HEK293 (cell line): Measurements from ENCODE around the gene ABLIM2.

Experiments
- CTCF ChIA-PET: fragments of 350-600 bp; formaldehyde crosslinking; extraction: SDS; loops from one replicate; lab custom pipeline; 2021; ENCODE audit warnings: antibody characterized with exemption; lab: Yijun Ruan, JAX
- POLR2A ChIA-PET: fragments of 300-600 bp; formaldehyde crosslinking; extraction: SDS; loops from one replicate; lab custom pipeline; 2020; ENCODE audit warnings: antibody characterized with exemption, inconsistent platforms; lab: Yijun Ruan, JAX
- H3K27ac ChIP-seq: fragments of 200-500 bp; sonication (Bioruptor generic); 2 replicates; pipeline ENCODE4 v1.5.1; 2014; ENCODE audit warnings: low read depth, low read length, control low read depth, inconsistent platforms; ENCODE audit errors: extremely low read depth
- H3K36me3 ChIP-seq, 2 experiments: fragments of 200-500 bp in 1 of 2; sonication (Bioruptor generic) in 1 of 2; 1 replicate in 1 of 2; 2 replicates in 1 of 2; pipeline ENCODE4 v1.5.1; 2014 to 2017; ENCODE audit warnings: inconsistent platforms in 2 of 2, low read length in 2 of 2; ENCODE audit not compliant: control insufficient read depth in 2 of 2, insufficient read depth in 1 of 2
- H3K4me1 ChIP-seq: fragments of 200-500 bp; sonication (Bioruptor generic); 2 replicates; pipeline ENCODE4 v1.5.1; 2014; ENCODE audit warnings: mild to moderate bottlenecking, low read length, inconsistent platforms; ENCODE audit not compliant: control insufficient read depth, insufficient read depth
- H3K4me3 ChIP-seq: 2 replicates; pipeline ENCODE4 v1.5.1; 2011; ENCODE audit warnings: low read depth, mild to moderate bottlenecking, control low read depth, low read length, moderate library complexity
- H3K9me3 ChIP-seq: fragments of 200-500 bp; sonication (Bioruptor generic); 2 replicates; pipeline ENCODE4 v1.5.1; 2014; ENCODE audit warnings: low read depth, low read length, inconsistent platforms; ENCODE audit not compliant: control insufficient read depth, insufficient read depth
- BCL11B ChIP-seq: fragments of 450-650 bp; formaldehyde crosslinking; IDR thresholded peaks from 2 replicates; pipeline ENCODE4 v1.5.1; 2016; ENCODE audit warnings: low read depth, missing biosample characterization, missing genetic modification characterization
- GLIS2 ChIP-seq: fragments of 450-650 bp; formaldehyde crosslinking; IDR thresholded peaks from 2 replicates; pipeline ENCODE4 v1.5.1; 2016; ENCODE audit warnings: missing biosample characterization, missing genetic modification characterization
- IKZF3 ChIP-seq: fragments of 450-650 bp; IDR thresholded peaks from 2 replicates; pipeline ENCODE4 v1.5.0; 2018; ENCODE audit warnings: missing biosample characterization, mild to moderate bottlenecking, missing genetic modification characterization, moderate library complexity
- KLF16 ChIP-seq: fragments of 450-650 bp; formaldehyde crosslinking; IDR thresholded peaks from 2 replicates; pipeline ENCODE4 v1.5.1; 2017; ENCODE audit warnings: missing biosample characterization, missing genetic modification characterization
- MZF1 ChIP-seq: fragments of 450-650 bp; formaldehyde crosslinking; IDR thresholded peaks from 2 replicates; pipeline ENCODE4 v1.5.1; 2017; ENCODE audit warnings: missing biosample characterization, missing genetic modification characterization, borderline replicate concordance
- PRDM1 ChIP-seq: fragments of 450-650 bp; formaldehyde crosslinking; IDR thresholded peaks from 2 replicates; pipeline ENCODE4; 2016; ENCODE audit warnings: missing biosample characterization, missing genetic modification characterization
- PRDM2 ChIP-seq: fragments of 450-650 bp; formaldehyde crosslinking; IDR thresholded peaks from 2 replicates; pipeline ENCODE4 v1.5.1; 2016; ENCODE audit warnings: missing biosample characterization, missing genetic modification characterization, borderline replicate concordance
- ZBTB7A ChIP-seq: fragments of 450-650 bp; formaldehyde crosslinking; IDR thresholded peaks from 2 replicates; pipeline ENCODE4 v1.5.1; 2016; ENCODE audit warnings: low read depth, missing biosample characterization, missing genetic modification characterization
- ZNF132 ChIP-seq: fragments of 450-650 bp; formaldehyde crosslinking; IDR thresholded peaks from 2 replicates; pipeline ENCODE4 v1.5.1; 2017; ENCODE audit warnings: missing biosample characterization, missing genetic modification characterization, borderline replicate concordance
- ZNF19 ChIP-seq: fragments of 450-650 bp; formaldehyde crosslinking; IDR thresholded peaks from 2 replicates; pipeline ENCODE4; 2016; ENCODE audit warnings: missing biosample characterization, missing genetic modification characterization, low read depth
- ZNF214 ChIP-seq: fragments of 450-650 bp; formaldehyde crosslinking; IDR thresholded peaks from 2 replicates; pipeline ENCODE4 v1.5.1; 2017; ENCODE audit warnings: missing biosample characterization, mild to moderate bottlenecking, missing genetic modification characterization, borderline replicate concordance
- ZNF24 ChIP-seq: fragments of 450-650 bp; formaldehyde crosslinking; IDR thresholded peaks from 2 replicates; pipeline ENCODE4 v1.5.1; 2016; ENCODE audit warnings: missing biosample characterization, missing genetic modification characterization
- ZNF335 ChIP-seq: fragments of 450-650 bp; formaldehyde crosslinking; conservative IDR thresholded peaks from 2 replicates; pipeline ENCODE4 v1.5.1; 2016; ENCODE audit warnings: missing biosample characterization, missing genetic modification characterization
- ZNF600 ChIP-seq: fragments of 450-650 bp; formaldehyde crosslinking; IDR thresholded peaks from 2 replicates; pipeline ENCODE4 v1.5.1; 2016; ENCODE audit warnings: missing biosample characterization, missing genetic modification characterization
- ZNF768 ChIP-seq: fragments of 450-650 bp; formaldehyde crosslinking; IDR thresholded peaks from 2 replicates; pipeline ENCODE4 v1.5.1; 2018; ENCODE audit warnings: missing biosample characterization, mild to moderate bottlenecking, missing genetic modification characterization
- ZNF776 ChIP-seq: fragments of 450-650 bp; formaldehyde crosslinking; IDR thresholded peaks from 2 replicates; pipeline ENCODE4 v1.5.0; 2017; ENCODE audit warnings: missing biosample characterization, missing genetic modification characterization, borderline replicate concordance
- ZNF837 ChIP-seq: fragments of 450-650 bp; formaldehyde crosslinking; IDR thresholded peaks from 2 replicates; pipeline ENCODE4 v1.5.1; 2016; ENCODE audit warnings: missing biosample characterization, missing genetic modification characterization
- TF ChIP-seq, protein P1 (sequence below): fragments of 450-650 bp; IDR thresholded peaks from 2 replicates; pipeline ENCODE4 v1.5.1; 2018; ENCODE audit warnings: missing biosample characterization, mild to moderate bottlenecking, missing genetic modification characterization
- TF ChIP-seq, protein P2 (sequence below): sonication (generic); formaldehyde crosslinking; IDR thresholded peaks from 2 replicates; pipeline ENCODE4 v1.8.1; 2022; ENCODE audit warnings: mild to moderate bottlenecking, moderate library complexity, missing genetic modification reagents

ABLIM2 gene

DNA sequence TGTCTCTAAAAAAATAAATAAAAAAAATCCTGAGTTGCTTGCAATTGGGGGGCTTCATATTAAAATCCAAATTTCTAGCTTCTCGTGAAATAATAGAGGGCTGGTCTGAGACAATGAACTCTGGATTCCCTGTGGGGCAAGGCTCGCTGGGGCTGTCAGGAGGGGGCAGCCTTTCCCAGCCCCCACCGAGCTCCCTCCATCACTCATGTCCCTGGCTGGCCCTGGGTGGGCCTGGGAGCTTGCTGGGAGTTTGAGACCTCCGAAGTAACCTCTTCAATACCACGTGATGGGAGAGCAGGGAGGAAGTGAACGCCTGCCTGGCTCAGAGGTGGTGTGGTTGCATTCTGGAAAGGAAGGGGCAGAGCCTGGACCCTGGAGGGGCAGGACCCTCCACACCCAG lies 164.9 kb downstream of the ABLIM2 start (continued):
- TF ChIP-seq, protein P1, sequence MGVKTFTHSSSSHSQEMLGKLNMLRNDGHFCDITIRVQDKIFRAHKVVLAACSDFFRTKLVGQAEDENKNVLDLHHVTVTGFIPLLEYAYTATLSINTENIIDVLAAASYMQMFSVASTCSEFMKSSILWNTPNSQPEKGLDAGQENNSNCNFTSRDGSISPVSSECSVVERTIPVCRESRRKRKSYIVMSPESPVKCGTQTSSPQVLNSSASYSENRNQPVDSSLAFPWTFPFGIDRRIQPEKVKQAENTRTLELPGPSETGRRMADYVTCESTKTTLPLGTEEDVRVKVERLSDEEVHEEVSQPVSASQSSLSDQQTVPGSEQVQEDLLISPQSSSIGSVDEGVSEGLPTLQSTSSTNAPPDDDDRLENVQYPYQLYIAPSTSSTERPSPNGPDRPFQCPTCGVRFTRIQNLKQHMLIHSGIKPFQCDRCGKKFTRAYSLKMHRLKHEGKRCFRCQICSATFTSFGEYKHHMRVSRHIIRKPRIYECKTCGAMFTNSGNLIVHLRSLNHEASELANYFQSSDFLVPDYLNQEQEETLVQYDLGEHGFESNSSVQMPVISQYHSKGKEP, result no peak
- TF ChIP-seq ZNF600 (tag by site-specific recombination) (no peak), GLIS2 (tag by site-specific recombination) (no peak)

DNA sequence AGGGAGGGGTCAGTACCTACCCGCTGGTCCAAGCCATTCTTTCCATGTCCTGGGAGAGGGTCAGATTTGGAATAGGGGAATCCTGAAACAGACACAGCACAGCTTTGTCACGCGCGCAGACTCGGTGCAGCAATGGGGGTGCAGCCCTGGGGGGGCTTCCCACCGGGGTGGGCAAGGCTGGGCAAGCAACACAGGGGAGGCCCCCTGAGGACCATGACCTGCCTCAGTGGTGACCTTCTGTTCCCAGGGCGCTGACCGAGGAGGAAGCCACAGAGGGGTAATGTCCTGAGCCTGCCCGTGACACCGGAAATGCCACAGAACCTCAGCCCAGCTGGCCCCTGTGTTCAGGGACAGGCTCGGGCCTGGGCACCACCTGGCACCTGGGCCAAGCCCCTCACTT lies 165.8 kb downstream of the ABLIM2 start:
- Histone ChIP-seq H3K9me3 (no peaks in the 10 kb centered on the region), H3K4me1 (no peaks in the 10 kb centered on the region), H3K36me3 (no peaks in the 10 kb centered on the region), H3K27ac (no peak overlapping the region), H3K4me3 (no peak overlapping the region)
- ChIA-PET POLR2A (no interaction called here), CTCF (interaction anchor here (1.2 kb wide), 1 partner anchor 183 kb away, joined by 4 read pairs; no protein-coding TSS in a partner anchor)
- TF ChIP-seq PRDM2 (tag by site-specific recombination) (no peak), ZBTB7A (no peak), ZNF24 (no peak), BCL11B (tag by site-specific recombination) (no peak), ZNF768 (tag by site-specific recombination) (no peak), ZNF837 (no peak), ZNF214 (no peak), ZNF335 (tag by site-specific recombination) (no peak), ZNF776 (tag by site-specific recombination) (no peak), MZF1 (tag by site-specific recombination) (no peak), IKZF3 (tag by site-specific recombination) (no peak), PRDM1 (no peak), KLF16 (tag by site-specific recombination) (no peak), ZNF132 (tag by site-specific recombination) (no peak), ZNF19 (tag by site-specific recombination) (no peak)
- TF ChIP-seq, protein P2, sequence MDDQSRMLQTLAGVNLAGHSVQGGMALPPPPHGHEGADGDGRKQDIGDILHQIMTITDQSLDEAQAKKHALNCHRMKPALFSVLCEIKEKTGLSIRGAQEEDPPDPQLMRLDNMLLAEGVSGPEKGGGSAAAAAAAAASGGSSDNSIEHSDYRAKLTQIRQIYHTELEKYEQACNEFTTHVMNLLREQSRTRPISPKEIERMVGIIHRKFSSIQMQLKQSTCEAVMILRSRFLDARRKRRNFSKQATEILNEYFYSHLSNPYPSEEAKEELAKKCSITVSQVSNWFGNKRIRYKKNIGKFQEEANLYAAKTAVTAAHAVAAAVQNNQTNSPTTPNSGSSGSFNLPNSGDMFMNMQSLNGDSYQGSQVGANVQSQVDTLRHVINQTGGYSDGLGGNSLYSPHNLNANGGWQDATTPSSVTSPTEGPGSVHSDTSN (CRISPR knock-in tag), result no peak
